Left ventricle myocardium inferior (tissue), 1 donor: ENCODE results near the gene IMPDH2. TPM values are rescaled to one million over a fixed set of nuclear protein-coding genes. Genes with fewer than 3 reads are reported as not detected.

ENCODE experiments used
- DNase-seq: peaks from one replicate; pipeline ENCODE4 v3.0.0-alpha.2; 2020
- H3K27ac ChIP-seq: fragments of 200-600 bp; replicated peaks from 2 replicates; pipeline ENCODE4 v1.8.0; 2021
- H3K27me3 ChIP-seq: fragments of 200-600 bp; 2 replicates; pipeline ENCODE4 v1.8.0; 2021; ENCODE audit warnings: low read depth
- H3K36me3 ChIP-seq: fragments of 200-600 bp; 2 replicates; pipeline ENCODE4 v1.8.0; 2021
- H3K4me1 ChIP-seq: fragments of 200-600 bp; 2 replicates; pipeline ENCODE4 v1.8.0; 2021
- H3K4me3 ChIP-seq: fragments of 200-600 bp; 2 replicates; pipeline ENCODE4 v1.8.0; 2021; ENCODE audit warnings: mild to moderate bottlenecking, moderate library complexity
- H3K9me3 ChIP-seq: fragments of 200-600 bp; replicated peaks from 2 replicates; pipeline ENCODE4 v1.8.0; 2021
- CTCF ChIP-seq: fragments of 200-600 bp; IDR thresholded peaks from 2 replicates; pipeline ENCODE4 v1.8.0; 2021; ENCODE audit warnings: antibody characterized with exemption, mild to moderate bottlenecking, borderline replicate concordance
- intact Hi-C: fragments of 100-400 bp; cut with micrococcal nuclease; formaldehyde crosslinking; loops from one replicate; pipeline ENCODE4 v1.11.0; 2022
- total RNA-seq: library from RNA; stranded (reverse); fragmentation: NEBNext Ultra II Directional; extraction: Animal tissue kit (Norgen Biotek cat#: 25700); gene quantifications from one replicate; pipeline ENCODE4 v1.2.1, GENCODE V29; 2021
- donor health status: DM: no; HTN: yes; CAD: no; lungs with severe emphysema.

IMPDH2 gene
- total RNA-seq, 1 donor from 2014 or later: 46.9 TPM

DNA sequence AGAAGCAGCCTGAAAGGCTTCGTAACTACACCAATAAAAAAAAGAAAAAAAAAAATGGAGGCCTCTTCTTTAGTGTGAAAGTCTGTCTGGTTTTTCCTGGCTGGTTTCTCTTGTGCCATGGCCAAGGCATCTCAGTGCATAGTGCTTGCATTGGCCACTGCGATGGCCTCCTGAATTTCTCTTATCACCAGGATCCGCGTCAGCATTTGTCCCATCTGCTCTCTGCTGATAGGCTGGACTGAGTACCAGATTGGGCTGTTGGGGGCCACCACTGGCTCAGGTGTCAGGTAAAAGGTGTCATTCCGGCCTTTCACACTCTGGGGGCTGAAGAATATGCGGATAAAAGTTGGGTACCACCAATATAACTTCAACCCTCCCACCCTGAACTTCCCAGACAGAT is 1.1 kb upstream of the IMPDH2 start:
- TF ChIP-seq CTCF: no peak
- H3K27me3 ChIP-seq: no peaks in the 10 kb centered on the region
- H3K4me1 ChIP-seq: peaks cover 49% of the 10 kb centered on the region
- H3K27ac ChIP-seq: peak overlapping the region; percentile 94
- no peak for DNase-seq
- intact Hi-C loops: no loop called here
- peaks cover 65% of the 10 kb centered on the region for H3K36me3 ChIP-seq
- no peak overlapping the region for H3K4me3 ChIP-seq
- no peaks in the 10 kb centered on the region for H3K9me3 ChIP-seq

- H3K27ac ChIP-seq: peak overlapping the region; percentile 94
- H3K4me3 ChIP-seq: peak overlapping the region; percentile 87
- no peaks in the 10 kb centered on the region for H3K27me3 ChIP-seq
- H3K4me1 ChIP-seq: peaks cover 56% of the 10 kb centered on the region
- H3K9me3 ChIP-seq: no peaks in the 10 kb centered on the region
- TF ChIP-seq CTCF: no peak
- DNase-seq: no peak
- H3K36me3 ChIP-seq: peaks cover 66% of the 10 kb centered on the region
- intact Hi-C loops: no loop called here
Observed at GRCh38 chr3:49029563-49029884, 326 bp upstream of the IMPDH2 start.

GRCh38 chr3:49028298-49028672 is 913 bp downstream of the IMPDH2 start:
- H3K9me3 ChIP-seq: no peaks in the 10 kb centered on the region
- H3K27me3 ChIP-seq: no peaks in the 10 kb centered on the region
- TF ChIP-seq CTCF: no peak
- H3K4me3 ChIP-seq: peak overlapping the region; percentile 87
- H3K36me3 ChIP-seq: peaks cover 68% of the 10 kb centered on the region
- H3K27ac ChIP-seq: peak overlapping the region; percentile 94
- H3K4me1 ChIP-seq: peaks cover 68% of the 10 kb centered on the region
- intact Hi-C loops: no loop called here
- DNase-seq: no peak

DNA sequence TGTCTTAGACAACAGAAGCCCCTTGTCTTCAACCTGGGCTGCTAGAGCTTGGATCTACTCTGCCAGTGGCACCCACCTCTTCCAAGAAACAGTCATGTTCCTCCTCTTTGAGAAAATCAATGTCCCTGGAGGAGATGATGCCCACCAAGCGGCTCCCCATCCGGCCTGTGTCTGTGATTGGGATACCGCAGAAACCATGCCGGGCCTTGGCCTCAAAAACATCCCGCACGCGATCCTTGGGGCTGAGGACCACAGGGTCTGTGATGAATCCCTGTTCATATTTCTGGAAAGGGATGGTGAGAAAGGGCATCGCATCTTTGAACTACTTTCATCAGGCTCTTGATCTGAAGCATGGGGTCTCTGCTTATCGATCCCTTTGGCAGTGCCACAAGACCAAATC is 1.6 kb downstream of the IMPDH2 start:
- H3K4me1 ChIP-seq: peaks cover 70% of the 10 kb centered on the region
- TF ChIP-seq CTCF: no peak
- intact Hi-C loops: no loop called here
- no peak overlapping the region for H3K4me3 ChIP-seq
- no peaks in the 10 kb centered on the region for H3K9me3 ChIP-seq
- H3K27ac ChIP-seq: peak overlapping the region; percentile 94
- peaks cover 67% of the 10 kb centered on the region for H3K36me3 ChIP-seq
- no peak for DNase-seq
- no peaks in the 10 kb centered on the region for H3K27me3 ChIP-seq

DNA sequence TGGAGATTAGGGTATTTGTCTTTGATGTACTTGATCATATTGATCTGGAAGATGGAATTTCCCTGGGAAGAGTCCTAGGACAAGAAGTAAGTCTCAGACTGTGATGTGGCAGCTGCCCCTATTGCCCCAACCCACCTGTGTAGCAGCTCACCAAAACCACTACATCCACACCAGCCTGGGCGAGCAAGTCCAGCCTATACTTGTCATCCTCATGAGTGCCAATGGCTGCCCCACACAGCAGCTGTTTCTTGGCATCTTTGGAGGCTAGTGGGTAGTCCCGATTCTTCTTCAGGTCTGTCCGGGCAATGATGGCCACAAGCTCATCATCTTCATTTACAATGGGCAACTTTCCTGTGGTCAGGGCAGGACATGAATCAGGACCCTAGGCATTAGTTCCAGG is 2.7 kb downstream of the IMPDH2 start:
- DNase-seq: no peak
- Histone ChIP-seq H3K4me1 (peaks cover 67% of the 10 kb centered on the region), H3K36me3 (peaks cover 56% of the 10 kb centered on the region), H3K9me3 (no peaks in the 10 kb centered on the region), H3K4me3 (no peak overlapping the region), H3K27me3 (no peaks in the 10 kb centered on the region), H3K27ac (no peak overlapping the region)
- intact Hi-C loops: no loop called here
- no peak for TF ChIP-seq CTCF

GRCh38 chr3:49025793-49026520 is 3.2 kb downstream of the IMPDH2 start:
- Histone ChIP-seq H3K27me3 (no peaks in the 10 kb centered on the region), H3K4me1 (peaks cover 70% of the 10 kb centered on the region), H3K27ac (no peak overlapping the region), H3K36me3 (peaks cover 50% of the 10 kb centered on the region), H3K4me3 (no peak overlapping the region), H3K9me3 (no peaks in the 10 kb centered on the region)
- intact Hi-C loops: no loop called here
- DNase-seq: no peak
- no peak for TF ChIP-seq CTCF
